HEK293T (cell line): Measurements from ENCODE around the gene TPD52L2.

Source experiments
- BHLHE40 ChIP-seq: fragments of 450-650 bp; IDR thresholded peaks from 2 replicates; pipeline ENCODE4 v1.6.1; 2016; ENCODE audit warnings: mild to moderate bottlenecking, moderate library complexity, borderline replicate concordance
- ELF4 ChIP-seq: fragments of 450-650 bp; IDR thresholded peaks from 2 replicates; pipeline ENCODE4 v1.6.1; 2017; ENCODE audit warnings: antibody characterized with exemption
- FOXK2 ChIP-seq: fragments of 450-650 bp; IDR thresholded peaks from 2 replicates; pipeline ENCODE4 v1.6.1; 2016; ENCODE audit warnings: mild to moderate bottlenecking
- L3MBTL2 ChIP-seq: fragments of 450-650 bp; conservative IDR thresholded peaks from 2 replicates; pipeline ENCODE4 v1.6.1; 2016; ENCODE audit warnings: mild to moderate bottlenecking
- SP1 ChIP-seq: fragments of 450-650 bp; IDR thresholded peaks from 2 replicates; pipeline ENCODE4 v1.6.1; 2017
- TARDBP ChIP-seq: fragments of 450-650 bp; IDR thresholded peaks from 2 replicates; pipeline ENCODE4 v1.6.1; 2016

- no peak for TF ChIP-seq FOXK2
- no peak for TF ChIP-seq ELF4
- no peak for TF ChIP-seq L3MBTL2
- TF ChIP-seq SP1: no peak
- TF ChIP-seq TARDBP: no peak
- no peak for TF ChIP-seq BHLHE40
Observed at GRCh38 chr20:63844511-63844991, 20.5 kb upstream of the TPD52L2 start.
